ENCODE measurements around the gene CWH43. TPM values are rescaled to one million over a fixed set of nuclear protein-coding genes. Genes with fewer than 3 reads are reported as not detected.

CWH43 gene
- total and polyA plus RNA-seq, 9 of the 15 experiments (the other 6 are each of a cell fraction or from before 2014, with no cell fraction given): not detected

GRCh38 chr4:48967101-48967500 is 19.0 kb upstream of the CWH43 start:
- in situ Hi-C loops (cut with MboI): no loop called here
- Histone ChIP-seq H3K4me2 (ENCODE audit: insufficient read depth, low read length) (no peak overlapping the region), H3K9ac (ENCODE audit: insufficient read depth in 1 of 2, low read depth in 2 of 2, low read length in 2 of 2) (no peak overlapping the region), H2AFZ (ENCODE audit: low read depth, low read length) (no peak overlapping the region), H3K9me1 (ENCODE audit: control insufficient read depth, insufficient read depth, low read length) (no peaks in the 10 kb centered on the region), H3K4me1 (replicated peaks in 1 of 2; ENCODE audit: control insufficient read depth in 2 of 2, insufficient read depth in 2 of 2, low read length in 2 of 2) (no peaks in the 10 kb centered on the region; a peak in 1 of 5 replicates), H3K36me3 (ENCODE audit: control insufficient read depth, insufficient read depth, low read length) (no peaks in the 10 kb centered on the region), H3K79me2 (ENCODE audit: control insufficient read depth, insufficient read depth, low read length) (no peaks in the 10 kb centered on the region), H3K27ac (ENCODE audit: extremely low read depth, low read depth, low read length) (no peak overlapping the region), H3K4me3 (no peak overlapping the region), H3K27me3 (ENCODE audit: control insufficient read depth in 2 of 2, insufficient read depth in 2 of 2, low read length in 2 of 2) (no peaks in the 10 kb centered on the region), H4K20me1 (replicated peaks; ENCODE audit: control insufficient read depth, insufficient read depth, low read length) (no peaks in the 10 kb centered on the region), H3K9me3 (replicated peaks; ENCODE audit: control insufficient read depth, insufficient read depth, low read depth, low read length) (no peaks in the 10 kb centered on the region)
- ChIA-PET POLR2A (no interaction called here), CTCF (ENCODE audit: low intra/inter-chr PET ratio) (no interaction called here)
- DNase-seq (ENCODE audit: extremely low read depth in 1 of 4, low spot score in 3 of 4): no peak
- intact Hi-C loops (cut with micrococcal nuclease): no loop called here
- no peak for FAIRE-seq
- no TSS peak for BruUV-seq (replicated peaks)
- no peak for ATAC-seq
- no peak for TF ChIP-seq CHD4 (IDR thresholded peaks at IDR 0.05; ENCODE audit: insufficient read depth, insufficient replicate concordance, low read depth, low read length, poor library complexity, severe bottlenecking)
- TF ChIP-seq TSHZ1 (CRISPR knock-in tag; IDR thresholded peaks at IDR 0.05): no peak
- TF ChIP-seq ARID1B (IDR thresholded peaks at IDR 0.05): no peak
- no peak for TF ChIP-seq XRCC4 (IDR thresholded peaks at IDR 0.05; ENCODE audit: extremely low read depth, insufficient read depth, insufficient read length)
- TF ChIP-seq HOMEZ (CRISPR knock-in tag; IDR thresholded peaks at IDR 0.05): no peak
